ENCODE data around the gene POLH.
"Not testable (repeated sequence)": the region's sequence is repeated elsewhere in the genome, so short reads cannot be mapped to it uniquely, and the experiment has no call there.

POLH gene

DNA sequence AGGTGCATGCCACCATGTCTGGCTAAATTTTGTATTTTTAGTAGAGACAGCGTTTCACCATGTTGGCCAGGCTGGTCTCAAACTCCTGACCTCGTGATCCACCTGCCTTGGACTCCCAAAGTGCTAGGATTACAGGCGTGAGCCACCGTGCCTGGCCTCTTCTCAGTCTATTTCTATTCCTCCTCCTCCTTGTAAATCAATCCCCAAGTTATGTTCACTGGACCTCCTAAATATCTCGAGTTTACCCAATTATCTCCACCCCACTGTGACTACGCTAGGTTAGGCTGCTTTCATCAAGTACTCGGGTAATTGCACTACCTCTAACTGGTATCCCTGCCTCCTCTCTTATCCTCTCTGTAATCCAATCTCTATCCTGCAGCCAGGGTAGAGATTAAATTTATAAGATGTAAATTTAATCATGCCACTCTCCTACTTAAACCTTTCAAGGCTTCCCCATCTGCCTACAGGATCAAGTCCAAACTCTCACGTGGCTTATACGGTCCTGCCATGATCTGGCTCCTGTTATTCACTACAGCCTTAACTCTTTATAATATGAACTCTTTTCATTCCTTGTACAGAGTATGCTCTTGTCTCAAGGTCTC is 58.8 kb downstream of the POLH start:
- DNase-seq = no peak

DNA sequence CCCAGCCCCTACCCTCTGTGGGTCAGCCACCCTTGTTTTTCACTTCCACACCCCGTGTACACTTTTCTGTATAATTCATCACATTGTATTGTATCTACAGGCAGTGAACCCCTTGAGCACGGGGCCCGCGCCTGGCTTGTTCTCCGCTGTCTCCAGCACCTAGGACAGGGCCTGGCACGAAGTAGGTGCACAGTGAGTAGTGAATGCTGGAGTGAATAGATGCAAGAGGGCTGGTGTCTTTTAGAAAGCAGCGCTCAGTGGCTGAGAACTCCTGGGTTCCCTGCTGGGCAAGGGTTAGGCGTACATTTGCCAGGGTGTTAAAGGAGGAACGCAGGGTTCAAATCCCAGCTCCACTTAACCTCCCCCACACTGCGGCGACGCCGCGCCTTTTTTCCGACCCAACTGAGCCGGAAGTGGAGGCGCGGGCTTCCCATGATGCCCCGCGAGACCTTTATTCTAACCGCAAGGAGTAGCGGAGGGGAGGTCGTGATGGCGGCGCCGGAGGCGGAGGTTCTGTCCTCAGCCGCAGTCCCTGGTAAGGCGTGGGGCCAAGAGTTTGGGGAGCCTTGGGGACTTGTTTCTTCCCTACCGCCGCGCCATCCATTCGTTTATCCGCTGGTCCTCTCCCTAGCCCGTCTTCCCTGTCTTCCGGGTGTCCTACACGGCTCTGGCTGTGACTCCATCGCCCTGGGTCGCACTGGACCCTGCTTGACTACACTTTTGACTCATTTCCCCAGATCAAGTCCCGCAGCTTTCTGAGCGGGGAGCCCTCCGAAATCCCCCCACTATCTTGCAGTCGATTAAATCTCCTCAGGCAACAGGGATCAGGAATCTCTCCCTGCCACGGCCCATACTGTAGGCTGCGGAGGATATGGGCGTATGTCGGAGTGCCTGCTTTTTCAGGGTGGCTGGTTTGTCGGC is 59.7 kb downstream of the POLH start, which contains the start of gene MAD2L1BP:
TSS of gene MAD2L1BP (plus strand) at position 454 of the 921 bp plus-strand sequence. CDS start at position 490, 36 bp downstream.
- DNase-seq = peak; percentile 91

DNA sequence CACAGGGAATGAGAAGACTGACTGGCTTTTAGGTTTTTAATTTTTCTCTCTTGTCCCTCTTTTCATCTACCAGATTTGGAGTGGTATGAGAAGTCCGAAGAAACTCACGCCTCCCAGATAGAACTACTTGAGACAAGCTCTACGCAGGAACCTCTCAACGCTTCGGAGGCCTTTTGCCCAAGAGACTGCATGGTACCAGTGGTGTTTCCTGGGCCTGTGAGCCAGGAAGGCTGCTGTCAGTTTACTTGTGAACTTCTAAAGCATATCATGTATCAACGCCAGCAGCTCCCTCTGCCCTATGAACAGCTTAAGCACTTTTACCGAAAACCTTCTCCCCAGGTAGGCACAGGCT is 60.3 kb downstream of the POLH start:
- peak; percentile 55 for DNase-seq

DNA sequence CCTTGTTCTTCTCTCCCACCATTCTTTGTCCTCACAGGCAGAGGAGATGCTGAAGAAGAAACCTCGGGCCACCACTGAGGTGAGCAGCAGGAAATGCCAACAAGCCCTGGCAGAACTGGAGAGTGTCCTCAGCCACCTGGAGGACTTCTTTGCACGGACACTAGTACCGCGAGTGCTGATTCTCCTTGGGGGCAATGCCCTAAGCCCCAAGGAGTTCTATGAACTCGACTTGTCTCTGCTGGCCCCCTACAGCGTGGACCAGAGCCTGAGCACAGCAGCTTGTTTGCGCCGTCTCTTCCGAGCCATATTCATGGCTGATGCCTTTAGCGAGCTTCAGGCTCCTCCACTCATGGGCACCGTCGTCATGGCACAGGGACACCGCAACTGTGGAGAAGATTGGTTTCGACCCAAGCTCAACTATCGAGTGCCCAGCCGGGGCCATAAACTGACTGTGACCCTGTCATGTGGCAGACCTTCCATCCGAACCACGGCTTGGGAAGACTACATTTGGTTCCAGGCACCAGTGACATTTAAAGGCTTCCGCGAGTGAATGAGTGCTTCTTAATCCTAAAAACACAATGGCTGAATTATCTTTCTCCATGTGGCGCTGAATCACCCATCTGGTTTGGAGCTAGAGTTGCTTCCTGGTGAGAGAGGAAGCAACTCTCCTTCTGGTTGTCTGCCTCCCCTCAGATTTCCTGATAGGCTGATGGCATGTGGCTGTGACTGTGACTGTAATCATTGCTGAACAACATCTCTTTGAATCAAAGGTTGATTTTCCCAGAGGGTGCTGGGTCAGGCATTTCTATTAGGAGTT is 64.2 kb downstream of the POLH start:
- DNase-seq = no peak

DNA sequence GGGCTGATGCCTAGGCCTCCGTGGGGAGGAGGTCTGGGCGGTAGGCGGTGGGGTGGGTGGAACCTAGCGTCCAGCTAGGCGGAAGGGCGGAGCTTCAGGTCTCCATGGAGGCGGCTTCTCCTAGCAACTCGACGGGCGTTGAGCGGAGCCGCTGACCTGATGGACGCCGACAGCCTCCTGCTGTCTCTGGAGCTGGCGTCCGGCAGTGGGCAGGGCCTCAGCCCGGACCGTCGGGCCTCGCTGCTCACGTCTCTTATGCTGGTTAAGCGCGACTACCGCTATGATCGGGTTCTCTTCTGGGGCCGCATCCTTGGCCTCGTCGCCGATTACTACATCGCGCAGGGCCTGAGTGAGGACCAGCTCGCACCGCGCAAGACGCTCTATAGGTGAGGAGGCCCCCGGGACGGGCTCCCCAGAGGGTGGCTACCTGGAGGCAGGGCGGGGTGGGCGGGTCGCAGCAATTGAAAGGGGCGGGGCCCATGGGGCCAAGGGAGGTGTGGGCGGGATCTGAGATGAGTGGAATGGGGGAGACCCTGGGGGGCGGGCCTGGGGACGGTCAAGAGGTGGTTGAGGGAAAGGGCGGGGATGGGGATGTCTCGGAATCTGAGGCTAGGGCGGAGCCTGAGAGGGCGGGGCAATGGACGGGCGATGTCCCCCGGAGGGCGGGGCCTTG is 69.1 kb downstream of the POLH start, which contains the start of gene RSPH9:
TSS of gene RSPH9 (plus strand) at position 97 of the 673 bp plus-strand sequence. CDS start at position 160, 63 bp downstream.
- DNase-seq = peak; percentile 89

DNA sequence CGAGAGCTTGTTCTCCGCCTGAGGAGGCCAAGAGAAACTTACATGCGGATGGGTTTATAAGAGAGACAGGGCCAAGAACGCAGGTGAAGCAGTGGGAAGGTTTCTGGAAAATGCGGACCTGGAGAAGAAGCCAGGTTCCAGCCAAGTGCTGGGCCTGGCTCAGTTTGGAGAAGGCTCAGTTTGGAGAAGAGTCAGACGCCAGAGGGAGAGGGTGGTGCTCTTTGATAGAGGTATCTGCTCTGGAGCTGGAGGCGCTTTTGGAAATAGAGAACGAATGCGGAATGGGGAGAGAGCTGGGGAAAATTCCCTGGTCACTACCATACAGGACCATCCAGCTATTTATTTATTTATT is 69.6 kb downstream of the POLH start:
- no peak for DNase-seq

DNA sequence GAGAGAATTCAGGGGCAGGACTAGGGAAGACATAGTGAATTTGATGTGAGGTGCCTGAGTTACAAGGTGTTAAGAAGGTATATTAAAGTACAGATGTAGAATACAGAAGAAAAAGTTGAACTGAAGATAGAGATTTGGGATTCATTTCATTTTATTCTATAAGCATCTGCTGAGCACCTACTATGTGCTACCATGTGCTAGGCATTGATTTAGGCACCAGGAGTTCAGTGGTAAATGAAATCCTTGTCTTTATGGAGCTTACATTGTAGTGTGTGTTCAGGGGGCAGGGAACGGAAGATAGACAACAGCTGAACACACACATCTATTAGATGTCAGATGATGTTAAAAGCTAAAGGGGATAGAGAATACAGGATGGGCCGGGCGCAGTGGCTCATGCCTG is 71.6 kb downstream of the POLH start:
- DNase-seq = no peak

DNA sequence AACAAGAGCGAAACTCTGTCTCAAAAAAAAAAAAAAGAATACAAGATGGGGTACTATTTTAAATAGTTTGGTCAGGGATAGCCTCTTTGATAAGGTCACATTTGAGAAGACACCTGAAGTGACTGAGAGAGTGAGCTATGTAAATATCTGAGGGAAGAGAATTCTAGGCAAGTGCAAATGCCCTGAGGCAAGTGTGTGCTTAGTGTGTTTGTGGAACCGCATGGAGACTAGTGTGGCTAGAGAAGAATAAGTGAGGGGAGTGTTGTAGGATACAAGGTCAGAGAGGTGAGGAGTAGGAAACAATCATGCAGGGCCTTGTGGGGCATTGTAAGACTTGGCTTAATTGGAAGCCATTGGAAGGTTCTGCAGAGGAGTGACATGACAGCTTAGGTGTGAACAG is 72.3 kb downstream of the POLH start:
- DNase-seq = no peak

DNA sequence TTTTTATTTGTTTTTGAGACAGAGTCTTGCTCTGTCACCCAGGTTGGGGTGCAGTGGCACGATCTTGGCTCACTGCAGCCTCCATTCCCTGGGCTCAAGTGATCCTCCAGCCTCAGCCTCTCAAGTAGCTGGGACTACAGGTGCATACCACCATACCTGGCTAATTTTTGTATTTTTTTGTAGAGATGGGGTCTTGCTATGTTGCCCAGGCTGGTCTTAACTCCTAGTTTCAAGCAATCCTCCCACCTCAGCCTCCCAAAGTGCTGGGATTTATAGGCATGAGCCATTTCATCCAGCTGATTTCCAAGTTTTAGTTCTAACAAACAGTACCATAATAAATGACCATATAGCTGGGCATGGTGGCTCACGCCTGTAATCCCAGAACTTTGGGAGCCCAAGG is 76.8 kb downstream of the POLH start:
- not testable (repeated sequence) for DNase-seq

DNA sequence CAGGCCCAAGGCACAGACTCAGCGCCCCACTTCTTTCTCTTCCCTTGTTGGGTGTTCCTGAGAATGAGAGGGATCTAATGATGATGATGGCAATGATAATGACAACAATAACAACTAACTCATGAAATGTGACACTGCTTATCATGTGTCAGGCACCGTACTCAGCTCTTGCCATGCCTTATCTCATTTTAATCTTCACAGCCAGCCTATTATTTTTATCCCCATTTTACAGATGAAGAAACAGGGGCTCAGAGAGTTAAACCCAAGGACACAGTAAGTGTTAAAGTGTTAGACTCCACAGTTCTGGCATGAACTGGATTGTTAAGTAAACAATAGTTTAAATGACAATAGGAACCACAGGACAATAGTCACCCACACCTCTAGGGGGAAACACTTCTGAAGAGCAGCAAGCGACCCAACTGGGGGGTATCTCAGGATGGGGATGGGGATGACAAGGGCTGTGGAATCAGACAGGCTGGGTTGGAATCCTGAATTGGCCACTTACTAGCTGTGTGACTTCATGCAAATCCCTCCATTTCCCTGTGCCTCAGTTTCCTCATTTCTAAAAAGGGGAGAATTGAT is 81.3 kb downstream of the POLH start:
- no peak for DNase-seq

DNA sequence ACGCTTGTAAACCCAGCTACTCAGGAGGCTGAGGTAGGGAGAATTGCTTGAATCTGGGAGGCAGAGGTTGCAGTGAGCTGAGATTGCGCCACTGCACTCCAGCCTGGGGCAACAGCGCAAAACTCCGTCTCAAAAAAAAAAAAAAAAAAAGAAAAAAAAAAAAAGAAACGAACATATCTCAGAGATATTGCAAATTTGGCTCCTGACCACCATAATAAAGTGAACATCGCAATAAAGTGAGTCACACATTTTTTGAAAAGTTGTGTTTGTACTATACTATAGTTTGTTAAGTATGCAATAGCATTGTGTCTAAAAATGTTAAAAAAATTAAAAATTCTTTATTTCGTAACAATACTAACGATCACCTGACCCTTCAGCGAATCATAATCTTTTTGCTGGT is 82.2 kb downstream of the POLH start:
- no peak for DNase-seq

DNA sequence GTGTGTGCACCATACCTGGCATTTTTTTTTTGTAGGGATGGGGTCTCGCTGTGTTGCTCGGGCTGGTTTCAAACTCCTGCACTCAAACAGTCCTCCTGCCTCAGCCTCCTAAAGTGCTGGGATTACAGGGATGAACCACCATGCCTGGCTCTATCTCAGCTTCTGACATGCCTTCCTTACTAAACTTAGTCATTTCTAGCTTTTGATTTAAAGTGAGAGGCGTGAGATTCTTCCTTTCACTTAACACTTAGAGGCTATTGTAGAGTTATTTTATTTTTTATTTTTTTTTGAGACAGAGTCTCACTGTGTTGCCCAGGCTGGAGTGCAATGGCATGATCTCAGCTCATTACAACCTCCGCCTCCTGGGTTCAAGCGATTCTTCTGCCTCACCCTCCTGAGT is 87.0 kb downstream of the POLH start:
- not testable (repeated sequence) for DNase-seq
